H9 (cell line): ENCODE data around the gene FOXK1. TPM values are rescaled to one million over a fixed set of nuclear protein-coding genes. Genes with fewer than 3 reads are reported as not detected.

ENCODE experiments used
- DNase-seq: peaks from one replicate; pipeline ENCODE4 v3.0.0-alpha.2; 2017
- H2AFZ ChIP-seq: one replicate; pipeline ENCODE4 v1.6.1; 2013; ENCODE audit warnings: mild to moderate bottlenecking, low read length, control low read depth, moderate library complexity
- H2AK5ac ChIP-seq: 2 replicates; pipeline ENCODE4 v1.6.1; 2013; ENCODE audit warnings: low read length, control low read depth, mixed read lengths; ENCODE audit not compliant: insufficient read length
- H2BK120ac ChIP-seq: one replicate; pipeline ENCODE4 v1.6.1; 2013; ENCODE audit warnings: low read depth, mild to moderate bottlenecking, low read length, control low read depth, inconsistent platforms; ENCODE audit not compliant: poor library complexity, severe bottlenecking
- H2BK12ac ChIP-seq: 2 replicates; pipeline ENCODE4 v1.6.1; 2013; ENCODE audit warnings: low read length, control low read depth, mixed read lengths, low read depth; ENCODE audit not compliant: insufficient read length
- H2BK15ac ChIP-seq: 2 replicates; pipeline ENCODE4 v1.6.1; 2013; ENCODE audit warnings: low read depth, low read length, control low read depth
- H2BK20ac ChIP-seq: one replicate; pipeline ENCODE4 v1.6.1; 2013; ENCODE audit warnings: low read depth, mild to moderate bottlenecking, low read length, control low read depth, inconsistent platforms; ENCODE audit not compliant: poor library complexity, severe bottlenecking
- H2BK5ac ChIP-seq: 2 replicates; pipeline ENCODE4 v1.6.1; 2013; ENCODE audit warnings: low read length, control low read depth, mixed read lengths; ENCODE audit not compliant: insufficient read length
- H3K14ac ChIP-seq: 2 replicates; pipeline ENCODE4 v1.6.1; 2013; ENCODE audit warnings: low read length, control low read depth; ENCODE audit not compliant: insufficient read depth
- H3K18ac ChIP-seq: 2 replicates; pipeline ENCODE4 v1.6.1; 2013; ENCODE audit warnings: low read depth, mild to moderate bottlenecking, mixed read lengths, low read length, control low read depth; ENCODE audit not compliant: insufficient read length
- H3K23ac ChIP-seq: 2 replicates; pipeline ENCODE4 v1.6.1; 2013; ENCODE audit warnings: low read length, control low read depth, mixed read lengths, low read depth; ENCODE audit not compliant: insufficient read length
- H3K23me2 ChIP-seq: 2 replicates; pipeline ENCODE4 v1.6.1; 2013; ENCODE audit warnings: low read depth, mild to moderate bottlenecking, mixed read lengths, low read length, control low read depth; ENCODE audit not compliant: insufficient read length, poor library complexity, severe bottlenecking
- H3K27ac ChIP-seq: 2 replicates; pipeline ENCODE4 v1.5.1; 2013; ENCODE audit warnings: low read length, control low read depth, mixed read lengths, low read depth; ENCODE audit not compliant: insufficient read length
- H3K27me3 ChIP-seq: 2 replicates; pipeline ENCODE4 v1.6.1; 2013; ENCODE audit warnings: low read length, control low read depth, inconsistent platforms; ENCODE audit not compliant: insufficient read depth
- H3K4ac ChIP-seq: 2 replicates; pipeline ENCODE4 v1.6.1; 2013; ENCODE audit warnings: low read depth, mild to moderate bottlenecking, control low read depth, inconsistent platforms, low read length, moderate library complexity
- H3K4me1 ChIP-seq: 2 replicates; pipeline ENCODE4 v1.6.1; 2013; ENCODE audit warnings: low read length, control low read depth, inconsistent platforms; ENCODE audit not compliant: insufficient read depth
- H3K4me2 ChIP-seq: 2 replicates; pipeline ENCODE4 v1.6.1; 2013; ENCODE audit warnings: low read length, control low read depth, mixed read lengths; ENCODE audit not compliant: insufficient read length, insufficient read depth
- H3K56ac ChIP-seq: 2 replicates; pipeline ENCODE4 v1.6.1; 2013; ENCODE audit warnings: low read depth, mild to moderate bottlenecking, mixed read lengths, low read length, control low read depth; ENCODE audit not compliant: insufficient read length
- H3K79me1 ChIP-seq: 2 replicates; pipeline ENCODE4 v1.6.1; 2013; ENCODE audit warnings: low read depth, mild to moderate bottlenecking, moderate library complexity, low read length, control low read depth, inconsistent platforms; ENCODE audit not compliant: insufficient read depth, poor library complexity, severe bottlenecking
- H3K79me2 ChIP-seq: 2 replicates; pipeline ENCODE4 v1.6.1; 2013; ENCODE audit warnings: low read length, control low read depth, inconsistent platforms; ENCODE audit not compliant: insufficient read depth
- H3K9ac ChIP-seq: 2 replicates; pipeline ENCODE4 v1.6.1; 2013; ENCODE audit warnings: low read length, control low read depth, mixed read lengths; ENCODE audit not compliant: insufficient read length; ENCODE audit errors: extremely low read depth
- H3K9me3 ChIP-seq: one replicate; pipeline ENCODE4 v1.6.1; 2013; ENCODE audit warnings: low read depth, low read length, inconsistent platforms; ENCODE audit not compliant: control insufficient read depth
- H3T11ph ChIP-seq: one replicate; pipeline ENCODE4 v1.6.1; 2013; ENCODE audit warnings: mild to moderate bottlenecking, low read length, control low read depth, inconsistent platforms
- H4K20me1 ChIP-seq: one replicate; pipeline ENCODE4 v1.6.1; 2013; ENCODE audit not compliant: control insufficient read depth, insufficient read length, insufficient read depth
- H4K5ac ChIP-seq: 2 replicates; pipeline ENCODE4 v1.6.1; 2013; ENCODE audit warnings: low read depth, mild to moderate bottlenecking, mixed read lengths, low read length, control low read depth; ENCODE audit not compliant: insufficient read length
- H4K8ac ChIP-seq: replicated peaks from 2 replicates; pipeline ENCODE4 v1.6.1; 2013; ENCODE audit warnings: low read length, control low read depth, mixed read lengths, low read depth; ENCODE audit not compliant: insufficient read length
- H4K91ac ChIP-seq: 2 replicates; pipeline ENCODE4 v1.6.1; 2013; ENCODE audit warnings: low read depth, mild to moderate bottlenecking, moderate library complexity, mixed read lengths, low read length, control low read depth; ENCODE audit not compliant: insufficient read length
- H3K27ac Mint-ChIP-seq, 3 experiments: 2 replicates in 2 of 3; 3 replicates in 1 of 3; pipeline ENCODE4 v1.8.0; 2020 to 2021; ENCODE audit warnings: mixed read lengths in 3 of 3, mild to moderate bottlenecking in 1 of 3, moderate library complexity in 1 of 3
- H3K27me3 Mint-ChIP-seq: 2 replicates; pipeline ENCODE4 v1.8.0; 2021; ENCODE audit warnings: low read depth, mild to moderate bottlenecking, moderate library complexity, mixed read lengths
- H3K36me3 Mint-ChIP-seq, 3 experiments: 2 replicates in 2 of 3; 3 replicates in 1 of 3; pipeline ENCODE4 v1.8.0; 2020 to 2021; ENCODE audit warnings: low read depth in 3 of 3, mixed read lengths in 3 of 3; ENCODE audit not compliant: insufficient read depth in 1 of 3
- H3K4me1 Mint-ChIP-seq, 2 experiments: 2 replicates each; pipeline ENCODE4 v1.8.0; 2020; ENCODE audit warnings: mixed read lengths in 2 of 2
- H3K4me3 Mint-ChIP-seq, 2 experiments: 2 replicates in 1 of 2; 3 replicates in 1 of 2; pipeline ENCODE4 v1.8.0; 2020 to 2021; ENCODE audit warnings: mild to moderate bottlenecking in 2 of 2, mixed read lengths in 2 of 2, moderate library complexity in 1 of 2
- H3K9me3 Mint-ChIP-seq, 2 experiments: 2 replicates in 1 of 2; 3 replicates in 1 of 2; pipeline ENCODE4 v1.8.0; 2020; ENCODE audit warnings: mild to moderate bottlenecking in 2 of 2, mixed read lengths in 2 of 2, moderate library complexity in 1 of 2
- CTCF ChIP-seq: fragments of 200-600 bp; sonication (generic); conservative IDR thresholded peaks from 3 replicates; pipeline ENCODE4 v1.8.0; 2021; ENCODE audit warnings: antibody characterized with exemption, mild to moderate bottlenecking
- WGBS: extraction: QIAGEN DNeasy Blood & Tissue Kit; methylation state at CpG from one replicate; pipeline ENCODE4 v1.1.7; 2013; ENCODE audit warnings: missing lambda C conversion rate, low lambda C conversion rate, mixed read lengths; ENCODE audit not compliant: insufficient read length; ENCODE audit errors: extremely low coverage; 5-methylcytosine and 5-hydroxymethylcytosine counted together
- total RNA-seq: library from RNA; stranded (reverse); gene quantifications from 2 replicates; pipeline ENCODE4 v1.2.1, GENCODE V29; 2021

Gene FOXK1
- total RNA-seq, 1 experiment from 2014 or later = 14.4 TPM

GRCh38 chr7:4748231-4748681 lies 66.2 kb downstream of the FOXK1 start:
- Histone ChIP-seq H2AFZ (no peak overlapping the region), H3K9me3 (no peaks in the 10 kb centered on the region), H2BK12ac (no peak overlapping the region), H4K20me1 (no peaks in the 10 kb centered on the region), H2BK15ac (no peak overlapping the region), H2BK5ac (no peak overlapping the region), H2BK120ac (no peak overlapping the region), H3K4me2 (no peak overlapping the region), H3K27ac (no peak overlapping the region), H3K4me1 (no peaks in the 10 kb centered on the region; the same call in 1 of the 2 replicates), H3K18ac (no peak overlapping the region), H3T11ph (no peak overlapping the region), H4K5ac (no peak overlapping the region), H4K91ac (no peak overlapping the region), H3K79me1 (no peaks in the 10 kb centered on the region), H4K8ac (no peak overlapping the region), H3K27me3 (peaks cover 5% of the 10 kb centered on the region; the same call in 1 of the 2 replicates), H3K4ac (no peak overlapping the region), H3K79me2 (no peaks in the 10 kb centered on the region), H3K23ac (no peak overlapping the region), H3K9ac (no peak overlapping the region), H2AK5ac (no peak overlapping the region), H3K14ac (no peak overlapping the region), H3K56ac (no peak overlapping the region), H2BK20ac (no peak overlapping the region), H3K23me2 (peaks cover 9% of the 10 kb centered on the region)
- Mint-ChIP-seq H3K9me3 (no peaks in the 10 kb centered on the region), H3K27ac (no peak overlapping the region), H3K27me3 (peaks cover 36% of the 10 kb centered on the region), H3K36me3 (peaks cover 7 to 15% (median 14%) of the 10 kb centered on the region in 3 experiments; a peak in 6 of 7 replicates), H3K4me1 (peaks cover 12 to 17% of the 10 kb centered on the region in 2 experiments), H3K4me3 (no peak overlapping the region)
- no CpG with 5 or more reads among the region's 10 CpGs for WGBS
- no peak for TF ChIP-seq CTCF
- DNase-seq = no peak
